ENCODE results near the gene SSH2. TPM values are rescaled to one million over a fixed set of nuclear protein-coding genes. Genes with fewer than 3 reads are reported as not detected.
A peak's percentile ranks its signal among the peaks of the same experiment; 100 is the strongest.

The SSH2 gene
- total RNA-seq, 6 donors from 2014 or later = 55.4 to 82.9 (median 67.8) TPM

DNA sequence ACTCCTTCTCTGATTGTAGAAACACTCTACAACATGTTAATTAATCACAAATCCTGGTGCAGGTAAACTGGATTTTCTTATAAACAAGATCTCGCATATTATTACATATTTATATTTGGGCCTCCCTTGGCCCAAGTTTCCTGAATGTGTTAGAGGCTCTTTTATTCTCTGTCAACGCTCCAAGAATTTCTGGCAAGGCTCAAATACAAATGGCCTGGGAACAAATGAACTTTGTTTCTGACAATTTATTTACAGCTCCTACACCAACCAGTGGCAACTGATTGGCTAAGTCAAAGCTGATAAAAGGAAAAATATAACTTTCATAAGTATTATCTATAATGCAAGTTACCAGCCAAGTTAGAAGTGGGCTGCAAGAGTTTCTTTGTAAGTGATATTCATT is 242.4 kb downstream of the SSH2 start:
- DNase-seq = no peak
- Histone ChIP-seq H3K27ac (peak overlapping the region in 2 of 4 donors; percentile 0 to 31), H3K27me3 (no peaks in the 10 kb centered on the region), H3K4me1 (peaks cover 19 to 25% (median 23%) of the 10 kb centered on the region in 4 donors), H3K36me3 (peaks cover 0 to 49% (median 6%) of the 10 kb centered on the region in 4 donors), H3K9me3 (no peaks in the 10 kb centered on the region), H3K4me3 (no peak overlapping the region)
- WGBS, 2 donors = 51 to 66% methylated on average over 2 of the region's 2 CpGs
- no peak for ATAC-seq (ENCODE audit: low FRiP score in 2 of 2)
- TF ChIP-seq, protein P1, sequence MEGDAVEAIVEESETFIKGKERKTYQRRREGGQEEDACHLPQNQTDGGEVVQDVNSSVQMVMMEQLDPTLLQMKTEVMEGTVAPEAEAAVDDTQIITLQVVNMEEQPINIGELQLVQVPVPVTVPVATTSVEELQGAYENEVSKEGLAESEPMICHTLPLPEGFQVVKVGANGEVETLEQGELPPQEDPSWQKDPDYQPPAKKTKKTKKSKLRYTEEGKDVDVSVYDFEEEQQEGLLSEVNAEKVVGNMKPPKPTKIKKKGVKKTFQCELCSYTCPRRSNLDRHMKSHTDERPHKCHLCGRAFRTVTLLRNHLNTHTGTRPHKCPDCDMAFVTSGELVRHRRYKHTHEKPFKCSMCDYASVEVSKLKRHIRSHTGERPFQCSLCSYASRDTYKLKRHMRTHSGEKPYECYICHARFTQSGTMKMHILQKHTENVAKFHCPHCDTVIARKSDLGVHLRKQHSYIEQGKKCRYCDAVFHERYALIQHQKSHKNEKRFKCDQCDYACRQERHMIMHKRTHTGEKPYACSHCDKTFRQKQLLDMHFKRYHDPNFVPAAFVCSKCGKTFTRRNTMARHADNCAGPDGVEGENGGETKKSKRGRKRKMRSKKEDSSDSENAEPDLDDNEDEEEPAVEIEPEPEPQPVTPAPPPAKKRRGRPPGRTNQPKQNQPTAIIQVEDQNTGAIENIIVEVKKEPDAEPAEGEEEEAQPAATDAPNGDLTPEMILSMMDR (IDR thresholded peaks at IDR 0.05) = no peak
- TF ChIP-seq POLR2A (IDR thresholded peaks at IDR 0.05) (no peak), EP300 (IDR thresholded peaks at IDR 0.05) (no peak)

DNA sequence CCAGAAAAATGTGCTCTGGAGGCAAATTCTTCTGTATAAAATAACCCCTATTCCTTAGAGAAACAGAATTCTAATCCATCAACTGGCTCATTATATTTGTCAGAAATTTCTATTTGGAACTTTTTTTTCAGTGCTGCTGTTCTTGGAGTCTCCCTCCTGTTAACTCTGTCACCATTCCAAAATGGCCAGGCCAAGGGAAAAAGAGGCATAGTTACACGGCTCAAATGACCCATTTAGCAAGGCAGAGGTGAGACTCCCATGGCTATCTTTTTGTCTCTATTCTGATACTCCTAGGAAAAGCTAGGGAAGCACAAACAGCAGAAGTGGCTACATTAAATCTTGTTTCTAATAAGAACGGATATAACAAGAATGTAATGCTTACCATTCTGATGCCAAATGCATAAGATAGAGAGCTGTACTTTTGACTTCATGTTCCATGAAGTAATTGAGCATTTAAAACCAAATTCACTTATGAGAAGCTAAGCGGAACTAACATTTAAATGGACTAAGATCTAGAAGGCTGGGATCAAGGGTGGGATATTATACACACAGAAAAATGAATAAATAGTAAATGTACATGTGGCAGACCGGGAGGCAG is 242.9 kb downstream of the SSH2 start:
- no peaks in the 10 kb centered on the region for H3K27me3 ChIP-seq
- H3K4me1 ChIP-seq = peaks cover 24 to 29% (median 25%) of the 10 kb centered on the region in 4 donors
- DNase-seq = no peak
- no peaks in the 10 kb centered on the region for H3K9me3 ChIP-seq
- TF ChIP-seq EP300 (IDR thresholded peaks at IDR 0.05) = no peak
- no peak for TF ChIP-seq POLR2A (IDR thresholded peaks at IDR 0.05)
- TF ChIP-seq POLR2AphosphoS5 (IDR thresholded peaks at IDR 0.05) = no peak
- TF ChIP-seq, protein P1 (IDR thresholded peaks at IDR 0.05) = no peak
- H3K27ac ChIP-seq = peak overlapping the region in 2 of 4 donors; percentile 0 to 31
- ATAC-seq (ENCODE audit: low FRiP score in 2 of 2) = no peak
- H3K36me3 ChIP-seq = peaks cover 0 to 47% (median 6%) of the 10 kb centered on the region in 4 donors
- no peak overlapping the region for H3K4me3 ChIP-seq
- WGBS, 2 donors = 76 to 84% methylated on average over 4 of the region's 4 CpGs

DNA sequence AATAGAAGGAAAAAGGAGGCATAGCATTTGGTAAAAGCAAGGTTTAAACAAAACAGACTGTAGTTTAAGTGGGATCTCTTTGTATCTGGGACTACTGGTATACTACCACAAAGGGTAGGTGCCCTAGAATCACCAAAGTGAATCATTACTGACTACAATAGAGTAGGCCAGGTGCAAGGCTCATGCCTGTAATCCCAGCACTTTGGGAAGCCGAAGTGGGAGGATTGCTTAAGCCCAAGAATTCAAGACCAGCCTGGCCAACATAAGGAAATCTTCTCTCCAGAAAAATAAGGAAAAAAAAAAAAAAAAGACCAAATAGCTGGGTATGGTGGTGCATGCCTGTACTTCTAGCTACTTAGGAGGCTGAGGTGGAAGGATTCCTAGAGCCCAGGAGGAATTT is 246.5 kb downstream of the SSH2 start:
- H3K36me3 ChIP-seq = peaks cover 0 to 48% (median 6%) of the 10 kb centered on the region in 4 donors
- no peaks in the 10 kb centered on the region for H3K27me3 ChIP-seq
- DNase-seq = no peak
- peak overlapping the region; percentile 55 to 81 (median 70) for H3K27ac ChIP-seq
- H3K9me3 ChIP-seq = no peaks in the 10 kb centered on the region
- H3K4me1 ChIP-seq = peaks cover 27 to 34% (median 30%) of the 10 kb centered on the region in 4 donors
- no peak for TF ChIP-seq POLR2AphosphoS5 (IDR thresholded peaks at IDR 0.05)
- no peak for TF ChIP-seq POLR2A (IDR thresholded peaks at IDR 0.05)
- TF ChIP-seq EP300 (IDR thresholded peaks at IDR 0.05) = no peak
- TF ChIP-seq, protein P1 (IDR thresholded peaks at IDR 0.05) = no peak
- WGBS, 2 donors = 75 to 77% methylated on average over 1 of the region's 1 CpG
- H3K4me3 ChIP-seq = no peak overlapping the region
- no peak for ATAC-seq (ENCODE audit: low FRiP score in 2 of 2)

DNA sequence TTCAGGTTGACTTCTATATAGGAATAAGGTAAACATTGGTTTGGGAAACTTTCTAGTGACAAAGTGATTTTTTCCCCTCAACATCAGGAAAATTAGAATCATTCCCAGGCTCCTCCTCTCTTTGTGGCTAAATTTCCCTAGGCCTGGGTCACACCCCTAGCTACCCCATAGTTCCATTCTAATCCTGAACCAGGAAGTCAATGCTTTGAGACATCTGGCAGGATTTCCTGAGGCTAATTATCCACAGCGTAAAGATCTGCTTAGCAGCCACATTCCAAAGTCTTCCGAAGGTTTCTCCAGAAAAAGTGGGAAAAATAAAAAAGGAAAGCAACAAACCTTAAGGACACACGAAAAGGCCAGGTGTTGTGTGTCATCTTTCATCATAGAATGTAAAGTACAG is 247.0 kb downstream of the SSH2 start:
- ATAC-seq (ENCODE audit: low FRiP score in 2 of 2) (no peak), DNase-seq (no peak)
- peaks cover 28 to 36% (median 32%) of the 10 kb centered on the region in 4 donors for H3K4me1 ChIP-seq
- H3K27ac ChIP-seq = peak overlapping the region; percentile 55 to 81 (median 70)
- peaks cover 0 to 45% (median 8%) of the 10 kb centered on the region in 4 donors for H3K36me3 ChIP-seq
- WGBS, 2 donors = 35 to 36% methylated on average over 3 of the region's 3 CpGs
- no peak overlapping the region for H3K4me3 ChIP-seq
- no peaks in the 10 kb centered on the region for H3K27me3 ChIP-seq
- TF ChIP-seq POLR2AphosphoS5 (IDR thresholded peaks at IDR 0.05) = no peak
- TF ChIP-seq EP300 (IDR thresholded peaks at IDR 0.05) = no peak
- TF ChIP-seq, protein P1 (IDR thresholded peaks at IDR 0.05) = no peak
- no peak for TF ChIP-seq POLR2A (IDR thresholded peaks at IDR 0.05)
- H3K9me3 ChIP-seq = no peaks in the 10 kb centered on the region

DNA sequence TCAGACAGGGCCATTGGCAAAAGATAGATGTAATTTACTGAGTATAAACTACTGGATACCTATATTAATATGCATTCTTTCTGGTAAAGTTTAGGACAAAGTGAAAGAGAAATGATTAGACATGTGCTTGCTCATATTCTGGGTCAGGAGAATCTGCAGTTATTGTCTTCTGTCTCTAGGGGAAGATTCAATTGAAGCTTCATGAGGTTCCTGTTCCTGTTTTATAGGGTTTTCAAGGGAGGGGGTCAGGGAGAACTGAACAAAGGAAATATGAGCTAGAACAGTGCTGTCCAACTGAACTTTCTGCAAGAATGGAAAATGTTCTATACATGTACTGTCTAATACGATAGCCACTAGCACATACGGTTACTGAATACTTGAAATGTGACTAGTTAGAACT is 248.0 kb downstream of the SSH2 start:
- DNase-seq (no peak), ATAC-seq (ENCODE audit: low FRiP score in 2 of 2) (peak; percentile 61 to 82)
- H3K4me1 ChIP-seq = peaks cover 24 to 39% (median 37%) of the 10 kb centered on the region in 4 donors
- WGBS, 2 donors = 78 to 79% methylated on average over 2 of the region's 2 CpGs
- no peak for TF ChIP-seq EP300 (IDR thresholded peaks at IDR 0.05)
- TF ChIP-seq, protein P1 (IDR thresholded peaks at IDR 0.05) = peak in 1 of 6 experiments; percentile 9
- H3K36me3 ChIP-seq = peaks cover 0 to 54% (median 9%) of the 10 kb centered on the region in 4 donors
- H3K27me3 ChIP-seq = no peaks in the 10 kb centered on the region
- H3K4me3 ChIP-seq = no peak overlapping the region
- H3K27ac ChIP-seq = peak overlapping the region; percentile 55 to 81 (median 70)
- H3K9me3 ChIP-seq = no peaks in the 10 kb centered on the region
